Thoracic aorta (tissue), 2 donors: Measurements from ENCODE around the gene HMX1. TPM values are rescaled to one million over a fixed set of nuclear protein-coding genes. Genes with fewer than 3 reads are reported as not detected.

Source experiments
- ATAC-seq: fragments of 150-250 bp; one replicate; pipeline ENCODE4 v1.8.0; 2017; ENCODE audit warnings: low read depth; ENCODE audit not compliant: insufficient number of reproducible peaks, low FRiP score
- DNase-seq: peaks from one replicate; pipeline ENCODE4 v3.0.0-alpha.2; 2020; ENCODE audit warnings: low spot score
- H3K27ac ChIP-seq, 2 donors: fragments of 200-600 bp; sonication (generic); 1 replicate in 1 of 2; 2 replicates in 1 of 2; pipeline ENCODE4 v1.5.1; 2016; ENCODE audit warnings: mild to moderate bottlenecking in 2 of 2, moderate library complexity in 2 of 2
- H3K27me3 ChIP-seq: fragments of 200-600 bp; sonication (generic); replicated peaks from 2 replicates; pipeline ENCODE4 v1.6.0; 2016; ENCODE audit warnings: mild to moderate bottlenecking; ENCODE audit not compliant: insufficient read depth
- H3K36me3 ChIP-seq: fragments of 200-600 bp; sonication (generic); one replicate; pipeline ENCODE4 v1.5.1; 2016
- H3K4me1 ChIP-seq, 2 donors: fragments of 200-600 bp; sonication (generic); 1 replicate in 1 of 2; 2 replicates in 1 of 2; pipeline versions ENCODE4 v1.5.1 to v1.6.0; 2016; ENCODE audit warnings: low read depth in 2 of 2, mild to moderate bottlenecking in 1 of 2; ENCODE audit not compliant: control insufficient read depth in 1 of 2
- H3K4me3 ChIP-seq: fragments of 200-600 bp; sonication (generic); 2 replicates; pipeline ENCODE4 v1.5.1; 2016; ENCODE audit warnings: mild to moderate bottlenecking
- H3K9me3 ChIP-seq: fragments of 200-600 bp; sonication (generic); 2 replicates; pipeline ENCODE4 v1.5.1; 2016
- total RNA-seq, 2 donors: library from RNA; depleted of rRNA; stranded (reverse); fragments of >200 nt; gene quantifications; one replicate each; pipeline versions ENCODE4 v1.1.0 to v1.2.3, GENCODE V29; 2016
- TF ChIP-seq, protein P1 (sequence below): fragments of 200-600 bp; sonication (generic); IDR thresholded peaks from one replicate; pipeline ENCODE4 v1.5.1; 2019; ENCODE audit warnings: antibody characterized with exemption

Gene HMX1
- total RNA-seq, 2 donors from 2014 or later: 0.28 TPM; not detected in 1

DNA sequence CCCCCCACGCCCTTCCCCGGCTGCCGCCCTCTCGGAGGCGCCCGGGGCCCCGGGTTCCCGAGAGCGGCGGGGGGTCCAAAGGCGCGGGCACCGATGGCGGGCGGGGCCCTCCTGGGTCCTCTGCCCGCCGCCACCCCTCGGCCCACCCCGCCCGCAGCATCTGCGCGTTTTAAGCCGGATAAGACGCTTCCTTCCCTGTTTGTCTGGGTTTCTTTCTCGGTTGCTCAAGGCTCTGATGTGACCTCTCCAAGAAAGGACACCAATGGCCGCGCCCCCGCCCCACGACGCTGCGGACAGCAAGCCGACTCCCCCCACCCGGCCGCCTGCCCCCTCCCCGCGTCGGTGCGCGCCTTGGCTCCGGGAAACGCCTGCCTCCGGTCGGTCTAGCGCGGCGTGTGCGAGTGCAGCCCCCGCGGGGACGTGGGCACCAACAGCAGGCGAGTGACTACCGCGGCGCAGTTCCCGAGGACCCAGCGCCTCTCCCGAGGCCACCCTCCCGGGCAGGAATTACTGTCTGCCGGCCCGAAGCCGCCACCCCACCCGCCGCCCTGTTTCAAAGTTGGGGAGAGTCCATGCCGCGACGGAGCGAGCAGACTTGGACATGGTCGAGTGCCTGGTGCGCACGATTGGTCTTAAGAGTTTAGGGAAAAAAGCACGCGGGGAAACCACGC, 21.1 kb upstream of the HMX1 start:
- no peaks in the 10 kb centered on the region for H3K27me3 ChIP-seq
- no peak for DNase-seq
- no peak overlapping the region for H3K4me3 ChIP-seq
- no peaks in the 10 kb centered on the region for H3K9me3 ChIP-seq
- no peak overlapping the region for H3K27ac ChIP-seq
- TF ChIP-seq, protein P1, sequence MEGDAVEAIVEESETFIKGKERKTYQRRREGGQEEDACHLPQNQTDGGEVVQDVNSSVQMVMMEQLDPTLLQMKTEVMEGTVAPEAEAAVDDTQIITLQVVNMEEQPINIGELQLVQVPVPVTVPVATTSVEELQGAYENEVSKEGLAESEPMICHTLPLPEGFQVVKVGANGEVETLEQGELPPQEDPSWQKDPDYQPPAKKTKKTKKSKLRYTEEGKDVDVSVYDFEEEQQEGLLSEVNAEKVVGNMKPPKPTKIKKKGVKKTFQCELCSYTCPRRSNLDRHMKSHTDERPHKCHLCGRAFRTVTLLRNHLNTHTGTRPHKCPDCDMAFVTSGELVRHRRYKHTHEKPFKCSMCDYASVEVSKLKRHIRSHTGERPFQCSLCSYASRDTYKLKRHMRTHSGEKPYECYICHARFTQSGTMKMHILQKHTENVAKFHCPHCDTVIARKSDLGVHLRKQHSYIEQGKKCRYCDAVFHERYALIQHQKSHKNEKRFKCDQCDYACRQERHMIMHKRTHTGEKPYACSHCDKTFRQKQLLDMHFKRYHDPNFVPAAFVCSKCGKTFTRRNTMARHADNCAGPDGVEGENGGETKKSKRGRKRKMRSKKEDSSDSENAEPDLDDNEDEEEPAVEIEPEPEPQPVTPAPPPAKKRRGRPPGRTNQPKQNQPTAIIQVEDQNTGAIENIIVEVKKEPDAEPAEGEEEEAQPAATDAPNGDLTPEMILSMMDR: no peak
- peaks cover 0 to 7% of the 10 kb centered on the region in 2 donors for H3K4me1 ChIP-seq
- no peak for ATAC-seq
- no peaks in the 10 kb centered on the region for H3K36me3 ChIP-seq

DNA sequence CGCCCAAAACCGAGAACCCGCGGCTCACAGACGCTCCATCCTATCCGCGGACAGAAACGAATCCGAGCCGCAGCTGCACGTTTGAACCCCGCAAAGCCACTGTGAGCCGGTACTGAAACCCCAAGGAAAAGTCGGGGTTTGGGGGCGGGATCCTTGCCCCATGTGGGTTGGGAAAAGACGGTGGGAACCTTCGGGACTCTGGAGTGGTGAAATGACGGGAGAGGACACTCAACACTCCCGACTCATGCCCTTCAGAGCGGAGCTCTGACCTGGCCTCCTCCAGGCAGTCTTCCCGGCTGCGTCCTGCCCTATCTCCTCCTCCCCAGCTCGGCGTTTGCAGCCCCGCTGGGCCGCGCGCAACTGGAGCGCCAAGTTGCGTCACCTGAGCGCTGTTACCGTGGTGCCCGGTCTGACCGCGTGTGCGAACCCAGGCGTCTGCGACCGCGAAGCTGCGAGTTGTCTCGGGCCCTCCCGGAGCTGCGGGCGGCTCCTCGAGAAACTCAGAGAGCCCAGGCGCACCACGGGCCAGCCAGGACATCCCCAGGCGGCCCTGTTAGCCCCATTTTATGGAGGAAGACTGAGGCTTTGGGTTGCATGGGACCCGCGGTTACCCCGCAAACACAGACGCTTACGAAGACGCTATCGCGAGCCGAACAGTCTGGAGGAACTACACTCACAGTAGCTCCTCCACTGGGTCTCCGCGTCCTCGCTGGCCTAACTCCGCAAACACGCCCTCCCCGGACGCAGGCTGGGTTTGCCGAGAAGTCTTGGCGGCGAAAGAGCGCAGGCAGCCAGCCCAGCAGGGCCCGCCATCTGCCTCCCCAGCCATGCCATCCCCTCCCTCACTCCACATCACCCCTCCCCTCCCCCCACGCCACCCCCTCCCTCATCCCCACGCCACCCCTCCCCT, 20.3 kb upstream of the HMX1 start:
- H3K36me3 ChIP-seq: no peaks in the 10 kb centered on the region
- H3K9me3 ChIP-seq: no peaks in the 10 kb centered on the region
- TF ChIP-seq, protein P1: no peak
- H3K27me3 ChIP-seq: no peaks in the 10 kb centered on the region
- H3K4me3 ChIP-seq: no peak overlapping the region
- peaks cover 0 to 7% of the 10 kb centered on the region in 2 donors for H3K4me1 ChIP-seq
- DNase-seq (no peak), ATAC-seq (no peak)
- no peak overlapping the region for H3K27ac ChIP-seq

DNA sequence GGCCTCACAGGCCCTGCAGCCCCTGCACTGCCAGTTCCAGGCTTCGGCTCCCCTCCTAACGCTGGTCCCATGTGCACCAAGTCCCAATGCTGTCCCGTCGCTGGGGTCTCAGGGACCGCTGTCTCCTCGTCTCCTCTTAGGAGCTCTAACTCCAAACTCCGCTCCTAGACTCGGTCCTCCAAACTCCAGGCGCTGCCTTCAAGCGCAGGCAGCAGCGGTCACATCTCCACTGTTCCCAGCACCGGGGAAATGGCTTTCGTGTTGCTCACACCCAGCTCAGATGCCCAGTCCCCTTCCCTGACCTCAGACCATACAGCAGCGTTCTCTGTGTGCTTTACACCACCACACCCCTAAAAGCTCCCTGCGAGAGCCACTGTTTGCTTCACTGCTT, 19.6 kb upstream of the HMX1 start:
- TF ChIP-seq, protein P1: no peak
- Histone ChIP-seq H3K4me1 (peaks cover 0 to 7% of the 10 kb centered on the region in 2 donors), H3K36me3 (no peaks in the 10 kb centered on the region), H3K27me3 (no peaks in the 10 kb centered on the region), H3K4me3 (no peak overlapping the region), H3K27ac (no peak overlapping the region), H3K9me3 (no peaks in the 10 kb centered on the region)
- ATAC-seq: no peak
- no peak for DNase-seq

DNA sequence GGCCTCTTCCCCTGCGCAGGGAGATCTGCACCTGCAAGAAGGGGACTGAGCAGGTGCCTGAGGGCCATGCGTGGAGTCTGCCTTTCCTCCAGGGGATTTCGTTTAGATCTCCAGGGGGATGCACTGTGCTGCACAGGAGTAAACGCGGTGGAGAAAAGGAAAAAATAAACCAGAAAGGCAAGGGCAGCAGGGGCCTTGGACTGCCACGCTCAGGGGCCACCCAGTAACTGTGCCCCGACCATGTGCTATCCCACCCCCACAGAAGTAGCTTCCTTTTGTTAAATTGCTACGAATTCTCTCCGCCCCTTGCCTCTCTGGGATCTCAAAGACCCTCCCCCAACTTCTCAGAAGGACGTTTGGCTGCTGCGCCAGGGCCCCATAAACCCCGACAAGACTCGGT, 17.2 kb upstream of the HMX1 start:
- no peak overlapping the region for H3K4me3 ChIP-seq
- H3K27ac ChIP-seq: no peak overlapping the region
- H3K9me3 ChIP-seq: no peaks in the 10 kb centered on the region
- ATAC-seq (no peak), DNase-seq (no peak)
- H3K36me3 ChIP-seq: no peaks in the 10 kb centered on the region
- TF ChIP-seq, protein P1: no peak
- H3K27me3 ChIP-seq: no peaks in the 10 kb centered on the region
- peaks cover 0 to 7% of the 10 kb centered on the region in 2 donors for H3K4me1 ChIP-seq

DNA sequence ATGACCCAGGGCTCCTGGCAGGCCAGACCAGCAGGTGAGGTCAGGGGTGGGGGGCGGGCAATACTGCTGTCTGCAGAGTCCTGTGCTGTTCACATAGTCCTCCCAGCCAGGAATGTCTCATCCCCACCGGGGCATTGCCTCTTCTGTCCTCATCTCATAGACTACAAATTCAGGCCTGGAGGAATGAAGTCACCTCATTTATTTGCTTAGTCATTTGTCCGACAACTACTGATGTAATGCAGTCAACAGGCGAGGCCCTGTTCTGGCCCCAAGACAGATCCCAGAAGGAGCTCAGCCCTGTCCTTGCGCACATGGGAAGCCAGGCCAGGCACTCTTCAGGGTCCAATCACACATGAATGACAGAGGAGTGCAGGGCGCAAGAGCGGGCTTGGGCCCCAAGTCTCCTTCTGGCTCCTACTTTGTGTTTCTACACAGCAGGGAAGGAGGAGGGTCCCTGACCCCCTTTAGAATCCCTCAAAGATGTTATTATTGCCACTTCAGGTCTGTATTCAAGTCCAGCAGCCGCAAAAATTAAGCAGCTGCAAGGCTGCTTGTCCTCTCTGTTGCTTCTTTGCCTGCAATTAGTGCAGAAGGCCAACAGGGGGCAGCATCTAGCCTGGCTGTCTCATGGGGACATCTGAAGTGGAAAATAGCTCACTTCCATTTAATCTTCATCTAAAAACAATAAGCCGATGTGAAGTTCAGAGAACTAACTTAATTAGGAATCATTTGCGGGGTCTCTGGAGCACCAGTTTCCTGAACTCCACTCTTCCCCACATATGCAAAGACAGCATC, 15.2 kb upstream of the HMX1 start:
- Histone ChIP-seq H3K9me3 (no peaks in the 10 kb centered on the region), H3K4me1 (no peaks in the 10 kb centered on the region), H3K27me3 (no peaks in the 10 kb centered on the region), H3K4me3 (no peak overlapping the region), H3K27ac (no peak overlapping the region), H3K36me3 (no peaks in the 10 kb centered on the region)
- ATAC-seq (no peak), DNase-seq (no peak)
- TF ChIP-seq, protein P1: no peak
